Medulla oblongata (tissue), 1 donor: ENCODE results near the gene EML1.

ENCODE experiments used
- DNase-seq: peaks from one replicate; pipeline ENCODE4 v3.0.0-alpha.2; 2015; ENCODE audit errors: extremely low spot score

Gene EML1

GRCh38 chr14:99824776-99825175 is 31.6 kb downstream of the EML1 start:
- DNase-seq: no peak

- DNase-seq: no peak
Observed at GRCh38 chr14:99829450-99829849, 36.2 kb downstream of the EML1 start.

- no peak for DNase-seq
Observed at GRCh38 chr14:99831303-99831702, 38.1 kb downstream of the EML1 start.

- DNase-seq: no peak
Observed at GRCh38 chr14:99831903-99832685, 38.9 kb downstream of the EML1 start.

GRCh38 chr14:99837822-99838221 is 44.6 kb downstream of the EML1 start:
- no peak for DNase-seq

- DNase-seq: no peak
Observed at GRCh38 chr14:99838639-99839134, 45.5 kb downstream of the EML1 start.

- no peak for DNase-seq
Observed at GRCh38 chr14:99839696-99840095, 46.5 kb downstream of the EML1 start.

- DNase-seq: no peak
Observed at GRCh38 chr14:99840265-99840664, 47.1 kb downstream of the EML1 start.

- DNase-seq: no peak
Observed at GRCh38 chr14:99840774-99841305, 47.6 kb downstream of the EML1 start.

- DNase-seq: no peak
Observed at GRCh38 chr14:99841436-99842071, 48.3 kb downstream of the EML1 start.

- no peak for DNase-seq
Observed at GRCh38 chr14:99842141-99842540, 48.9 kb downstream of the EML1 start.

- DNase-seq: no peak
Observed at GRCh38 chr14:99846808-99847207, 53.6 kb downstream of the EML1 start.

- no peak for DNase-seq
Observed at GRCh38 chr14:99850709-99851108, 57.5 kb downstream of the EML1 start.

GRCh38 chr14:99852578-99852977 is 59.4 kb downstream of the EML1 start:
- no peak for DNase-seq

- DNase-seq: no peak
Observed at GRCh38 chr14:99853206-99853605, 60.0 kb downstream of the EML1 start.

- no peak for DNase-seq
Observed at GRCh38 chr14:99854831-99855230, 61.6 kb downstream of the EML1 start.

GRCh38 chr14:99855271-99855670 is 62.1 kb downstream of the EML1 start:
- DNase-seq: no peak

GRCh38 chr14:99857551-99857950 is 64.3 kb downstream of the EML1 start:
- DNase-seq: no peak

- DNase-seq: no peak
Observed at GRCh38 chr14:99860219-99860618, 67.0 kb downstream of the EML1 start.

GRCh38 chr14:99862136-99862535 is 68.9 kb downstream of the EML1 start:
- DNase-seq: no peak

- no peak for DNase-seq
Observed at GRCh38 chr14:99863059-99863458, 69.8 kb downstream of the EML1 start.

GRCh38 chr14:99865408-99865807 is 72.2 kb downstream of the EML1 start:
- DNase-seq: no peak

GRCh38 chr14:99870617-99871016 is 77.4 kb downstream of the EML1 start:
- DNase-seq: no peak
